H1 (cell line): ENCODE measurements around the gene DUS1L. TPM values are rescaled to one million over a fixed set of nuclear protein-coding genes. Genes with fewer than 3 reads are reported as not detected.

Experiments used
- GTF2F1 ChIP-seq: IDR thresholded peaks from 2 replicates; pipeline ENCODE4 v1.6.1; 2012; ENCODE audit warnings: low read depth, low read length, improper control_type of control experiment, borderline replicate concordance
- SIRT6 ChIP-seq: IDR thresholded peaks from one replicate; pipeline ENCODE4 v1.7.1; 2012; ENCODE audit warnings: low read length, inconsistent platforms
- SIX5 ChIP-seq: IDR thresholded peaks from 2 replicates; pipeline ENCODE4 v1.6.1; 2011; ENCODE audit warnings: mild to moderate bottlenecking, low read depth, low read length
- TEAD4 ChIP-seq: IDR thresholded peaks from 2 replicates; pipeline ENCODE4 v1.6.1; 2012; ENCODE audit warnings: low read depth, low read length, inconsistent platforms, mixed read lengths
- polyA plus RNA-seq, 7 experiments: library from polyadenylated mRNA; depleted of rRNA in 3 of 7; stranded (reverse) in 5 of 7; unstranded in 2 of 7; fragments of >200 nt in 5 of 7; fragments of 200-250 nt in 2 of 7; gene quantifications; 1 replicate in 5 of 7; 2 replicates in 1 of 7; 4 replicates in 1 of 7; pipeline versions ENCODE4 v1.2.1 to v1.2.3, GENCODE V29; 2011 to 2013; ENCODE audit warnings: missing spikeins in 2 of 7, mixed read lengths in 2 of 7
- total RNA-seq: library from RNA; stranded (reverse); fragmentation: NEBNext Ultra II Directional; extraction: Animal tissue kit (Norgen Biotek cat#: 25700); gene quantifications from 2 replicates; pipeline ENCODE4 v1.2.1, GENCODE V29; 2021

Gene DUS1L
- total and polyA plus RNA-seq, 2 of the 8 experiments (the other 6 are each of a cell fraction or from before 2014, with no cell fraction given), result 34.5 to 69.1 TPM

- TF ChIP-seq SIRT6 (no peak), TEAD4 (no peak), SIX5 (no peak), GTF2F1 (no peak)
Measured at GRCh38 chr17:82009413-82009812, 56.2 kb downstream of the DUS1L start (continued).
